HepG2 (cell line): ENCODE data around the gene PLVAP.

Source experiments
- CAMTA2 ChIP-seq: sonication (generic); formaldehyde crosslinking; IDR thresholded peaks from 2 replicates; pipeline ENCODE4 v1.4.0; 2020; ENCODE audit warnings: mild to moderate bottlenecking, missing genetic modification reagents, borderline replicate concordance
- EZH2 ChIP-seq: conservative IDR thresholded peaks from 2 replicates; pipeline ENCODE4 v1.6.1; 2012; ENCODE audit warnings: mild to moderate bottlenecking, low read depth, low read length, moderate library complexity
- KDM1A ChIP-seq: IDR thresholded peaks from 2 replicates; pipeline ENCODE4 v1.6.1; 2016; ENCODE audit warnings: missing compliant biosample characterization
- POLR2G ChIP-seq: fragments of 200-400 bp; formaldehyde crosslinking; IDR thresholded peaks from 2 replicates; pipeline ENCODE4 v1.6.1; 2018; ENCODE audit warnings: mild to moderate bottlenecking, low read depth, low read length, moderate library complexity
- ZFP36 ChIP-seq: fragments of 150-350 bp; IDR thresholded peaks from 2 replicates; pipeline ENCODE4 v1.6.1; 2018; ENCODE audit warnings: borderline replicate concordance, low read length, low read depth; ENCODE audit not compliant: partially characterized antibody
- ZNF274 ChIP-seq: sonication (generic); formaldehyde crosslinking; IDR thresholded peaks from 2 replicates; pipeline ENCODE4 v1.5.1; 2020; ENCODE audit warnings: mild to moderate bottlenecking, missing genetic modification reagents
- ZNF619 ChIP-seq: sonication (generic); formaldehyde crosslinking; IDR thresholded peaks from 2 replicates; pipeline ENCODE4 v1.4.0; 2020; ENCODE audit warnings: mild to moderate bottlenecking, missing genetic modification reagents

- TF ChIP-seq POLR2G (no peak), KDM1A (no peak), EZH2 (no peak), ZNF619 (CRISPR knock-in tag) (no peak), CAMTA2 (CRISPR knock-in tag) (no peak), ZFP36 (no peak), ZNF274 (no peak)
Measured at GRCh38 chr19:17314007-17314593, 63.0 kb downstream of the PLVAP start.
